Measurements from ENCODE around the gene ARG1.

- TF ChIP-seq CTCF (IDR thresholded peaks at IDR 0.05 in 4 of 5, conservative IDR thresholded peaks at IDR 0.05 in 1 of 5) (no peak), POLR2A (IDR thresholded peaks at IDR 0.05) (no peak)
Measured at GRCh38 chr6:131548441-131548840, 24.6 kb upstream of the ARG1 start.
